Astrocyte (in vitro differentiated cells and primary cell): ENCODE data around the gene UGCG. TPM values are rescaled to one million over a fixed set of nuclear protein-coding genes. Genes with fewer than 3 reads are reported as not detected.

ENCODE experiments used
- DNase-seq: peaks from one replicate; pipeline ENCODE4 v3.0.0-alpha.2; 2010; ENCODE audit warnings: low read depth
- FAIRE-seq: peaks from 2 replicates; lab custom pipeline; 2011; peaks lifted over from hg19 to GRCh38; lab: Jason Lieb, UNC
- H2AFZ ChIP-seq: 2 replicates; pipeline ENCODE4 v1.6.0; 2012; ENCODE audit warnings: low read depth, low read length, inconsistent platforms
- H3K27ac ChIP-seq: 2 replicates; pipeline ENCODE4 v1.5.1; 2011; ENCODE audit warnings: low read depth, low read length, inconsistent platforms
- H3K27me3 ChIP-seq: 2 replicates; pipeline ENCODE4 v1.6.0; 2011; ENCODE audit warnings: low read length, inconsistent platforms; ENCODE audit not compliant: insufficient read depth
- H3K36me3 ChIP-seq: 2 replicates; pipeline ENCODE4 v1.5.1; 2011; ENCODE audit warnings: low read length, inconsistent platforms; ENCODE audit not compliant: insufficient read depth
- H3K4me1 ChIP-seq: 2 replicates; pipeline ENCODE4 v1.5.1; 2011; ENCODE audit warnings: low read length, inconsistent platforms; ENCODE audit not compliant: insufficient read depth
- H3K4me2 ChIP-seq: 2 replicates; pipeline ENCODE4 v1.6.0; 2012; ENCODE audit warnings: low read length, inconsistent platforms
- H3K4me3 ChIP-seq: 2 replicates; pipeline ENCODE4 v1.5.1; 2011; ENCODE audit warnings: low read depth, mild to moderate bottlenecking, low read length, inconsistent platforms; ENCODE audit not compliant: insufficient read depth
- H3K79me2 ChIP-seq: 2 replicates; pipeline ENCODE4 v1.6.0; 2012; ENCODE audit warnings: mild to moderate bottlenecking, low read length, inconsistent platforms; ENCODE audit not compliant: insufficient read depth
- H3K9ac ChIP-seq: 2 replicates; pipeline ENCODE4 v1.6.0; 2012; ENCODE audit warnings: mild to moderate bottlenecking, low read length, inconsistent platforms
- H3K9me3 ChIP-seq: 2 replicates; pipeline ENCODE4 v1.5.1; 2012; ENCODE audit warnings: low read depth, mild to moderate bottlenecking, low read length, inconsistent platforms; ENCODE audit not compliant: insufficient read depth
- H4K20me1 ChIP-seq: 2 replicates; pipeline ENCODE4 v1.6.0; 2012; ENCODE audit warnings: low read length, inconsistent platforms; ENCODE audit not compliant: insufficient read depth
- H3K27ac Mint-ChIP-seq: one replicate; pipeline ENCODE4 v1.8.0; 2021; ENCODE audit warnings: mild to moderate bottlenecking, mixed read lengths; ENCODE audit not compliant: unreplicated experiment
- H3K27me3 Mint-ChIP-seq: one replicate; pipeline ENCODE4 v1.8.0; 2021; ENCODE audit warnings: low read depth, mixed read lengths; ENCODE audit not compliant: unreplicated experiment
- H3K36me3 Mint-ChIP-seq: one replicate; pipeline ENCODE4 v1.8.0; 2021; ENCODE audit warnings: low read depth, mixed read lengths; ENCODE audit not compliant: unreplicated experiment
- H3K4me1 Mint-ChIP-seq: one replicate; pipeline ENCODE4 v1.8.0; 2021; ENCODE audit warnings: low read depth, mixed read lengths; ENCODE audit not compliant: unreplicated experiment
- H3K4me3 Mint-ChIP-seq: one replicate; pipeline ENCODE4 v1.8.0; 2021; ENCODE audit warnings: mild to moderate bottlenecking, moderate library complexity, mixed read lengths; ENCODE audit not compliant: unreplicated experiment
- H3K9me3 Mint-ChIP-seq: one replicate; pipeline ENCODE4 v1.8.0; 2021; ENCODE audit warnings: mild to moderate bottlenecking, mixed read lengths; ENCODE audit not compliant: unreplicated experiment
- EZH2 ChIP-seq: IDR thresholded peaks from 2 replicates; pipeline ENCODE4 v1.6.1; 2012; ENCODE audit warnings: mild to moderate bottlenecking, low read length, inconsistent platforms; ENCODE audit not compliant: insufficient read depth
- total RNA-seq: library from RNA; stranded (reverse); gene quantifications from 2 replicates; pipeline ENCODE4 v1.2.1, GENCODE V29; 2021
- TF ChIP-seq, protein P1 (sequence below): IDR thresholded peaks from 2 replicates; pipeline ENCODE4 v1.5.1; 2011; ENCODE audit warnings: low read depth, mild to moderate bottlenecking, inconsistent platforms, low read length, moderate library complexity; ENCODE audit not compliant: insufficient read depth

UGCG gene
- total RNA-seq, 1 donor from 2014 or later = 166 TPM

DNA sequence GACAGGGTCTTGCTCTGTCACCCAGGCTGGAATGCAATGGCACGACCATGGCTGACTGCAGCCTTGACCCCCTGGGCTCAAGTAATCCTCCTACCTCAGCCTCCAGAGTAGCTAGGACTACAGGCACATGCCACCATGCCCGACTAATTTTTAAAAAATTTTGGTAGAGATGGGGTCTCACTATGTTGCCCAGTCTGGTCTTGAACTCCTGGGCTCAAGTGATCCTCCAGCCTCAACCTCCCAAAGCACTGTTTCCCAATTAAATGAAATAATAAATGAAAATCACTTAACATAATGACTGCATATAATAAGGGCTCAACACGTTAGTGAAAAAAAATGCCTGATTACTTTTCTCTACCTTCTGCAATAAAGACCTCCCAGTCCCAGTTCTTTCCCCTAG lies 71.0 kb downstream of the UGCG start:
- H3K27me3 ChIP-seq = no peaks in the 10 kb centered on the region
- H3K4me1 Mint-ChIP-seq = peaks cover 20% of the 10 kb centered on the region
- H3K27me3 Mint-ChIP-seq = no peaks in the 10 kb centered on the region
- no peak overlapping the region for H3K9ac ChIP-seq
- peaks cover 3% of the 10 kb centered on the region for H3K36me3 Mint-ChIP-seq
- H3K4me3 ChIP-seq = no peak overlapping the region
- no peak for TF ChIP-seq EZH2
- TF ChIP-seq, protein P1, sequence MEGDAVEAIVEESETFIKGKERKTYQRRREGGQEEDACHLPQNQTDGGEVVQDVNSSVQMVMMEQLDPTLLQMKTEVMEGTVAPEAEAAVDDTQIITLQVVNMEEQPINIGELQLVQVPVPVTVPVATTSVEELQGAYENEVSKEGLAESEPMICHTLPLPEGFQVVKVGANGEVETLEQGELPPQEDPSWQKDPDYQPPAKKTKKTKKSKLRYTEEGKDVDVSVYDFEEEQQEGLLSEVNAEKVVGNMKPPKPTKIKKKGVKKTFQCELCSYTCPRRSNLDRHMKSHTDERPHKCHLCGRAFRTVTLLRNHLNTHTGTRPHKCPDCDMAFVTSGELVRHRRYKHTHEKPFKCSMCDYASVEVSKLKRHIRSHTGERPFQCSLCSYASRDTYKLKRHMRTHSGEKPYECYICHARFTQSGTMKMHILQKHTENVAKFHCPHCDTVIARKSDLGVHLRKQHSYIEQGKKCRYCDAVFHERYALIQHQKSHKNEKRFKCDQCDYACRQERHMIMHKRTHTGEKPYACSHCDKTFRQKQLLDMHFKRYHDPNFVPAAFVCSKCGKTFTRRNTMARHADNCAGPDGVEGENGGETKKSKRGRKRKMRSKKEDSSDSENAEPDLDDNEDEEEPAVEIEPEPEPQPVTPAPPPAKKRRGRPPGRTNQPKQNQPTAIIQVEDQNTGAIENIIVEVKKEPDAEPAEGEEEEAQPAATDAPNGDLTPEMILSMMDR = no peak
- no peak overlapping the region for H3K4me2 ChIP-seq
- no peaks in the 10 kb centered on the region for H3K36me3 ChIP-seq
- DNase-seq = no peak
- H4K20me1 ChIP-seq = no peaks in the 10 kb centered on the region
- no peak overlapping the region for H3K27ac ChIP-seq
- peaks cover 6% of the 10 kb centered on the region for H3K4me1 ChIP-seq
- H3K27ac Mint-ChIP-seq = no peak overlapping the region
- FAIRE-seq = no peak
- H3K9me3 Mint-ChIP-seq = peaks cover 6% of the 10 kb centered on the region
- H3K4me3 Mint-ChIP-seq = no peak overlapping the region
- no peaks in the 10 kb centered on the region for H3K9me3 ChIP-seq
- no peaks in the 10 kb centered on the region for H3K79me2 ChIP-seq
- H2AFZ ChIP-seq = no peak overlapping the region

DNA sequence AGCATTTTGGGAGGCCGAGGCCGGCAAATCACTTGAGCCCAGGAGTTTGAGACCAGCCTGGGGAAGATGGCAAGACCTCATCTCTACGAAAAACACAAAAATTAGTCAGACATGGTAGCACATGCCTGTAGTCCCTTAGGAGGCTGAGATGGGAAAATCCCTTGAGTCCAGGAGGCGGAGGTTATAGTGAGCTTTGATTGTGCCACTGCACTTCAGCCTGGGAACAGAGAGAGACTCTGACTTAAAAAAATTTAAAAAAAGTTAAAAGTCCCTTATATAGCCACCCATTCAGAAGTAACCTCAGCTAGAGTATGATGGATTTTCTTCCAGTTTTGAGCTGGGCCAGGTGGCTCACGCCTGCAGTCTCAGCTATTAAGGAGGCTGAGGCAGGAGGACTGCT lies 72.4 kb downstream of the UGCG start:
- no peaks in the 10 kb centered on the region for H3K27me3 Mint-ChIP-seq
- no peaks in the 10 kb centered on the region for H3K36me3 Mint-ChIP-seq
- no peaks in the 10 kb centered on the region for H4K20me1 ChIP-seq
- TF ChIP-seq, protein P1 = no peak
- no peak for TF ChIP-seq EZH2
- FAIRE-seq (no peak), DNase-seq (no peak)
- H3K27ac Mint-ChIP-seq = no peak overlapping the region
- no peak overlapping the region for H3K27ac ChIP-seq
- no peak overlapping the region for H3K4me2 ChIP-seq
- peaks cover 6% of the 10 kb centered on the region for H3K4me1 ChIP-seq
- no peak overlapping the region for H3K4me3 Mint-ChIP-seq
- H3K79me2 ChIP-seq = no peaks in the 10 kb centered on the region
- H3K36me3 ChIP-seq = no peaks in the 10 kb centered on the region
- no peak overlapping the region for H3K9ac ChIP-seq
- no peak overlapping the region for H3K4me3 ChIP-seq
- peaks cover 3% of the 10 kb centered on the region for H3K9me3 Mint-ChIP-seq
- no peaks in the 10 kb centered on the region for H3K27me3 ChIP-seq
- H3K4me1 Mint-ChIP-seq = peaks cover 20% of the 10 kb centered on the region
- no peaks in the 10 kb centered on the region for H3K9me3 ChIP-seq
- H2AFZ ChIP-seq = no peak overlapping the region

DNA sequence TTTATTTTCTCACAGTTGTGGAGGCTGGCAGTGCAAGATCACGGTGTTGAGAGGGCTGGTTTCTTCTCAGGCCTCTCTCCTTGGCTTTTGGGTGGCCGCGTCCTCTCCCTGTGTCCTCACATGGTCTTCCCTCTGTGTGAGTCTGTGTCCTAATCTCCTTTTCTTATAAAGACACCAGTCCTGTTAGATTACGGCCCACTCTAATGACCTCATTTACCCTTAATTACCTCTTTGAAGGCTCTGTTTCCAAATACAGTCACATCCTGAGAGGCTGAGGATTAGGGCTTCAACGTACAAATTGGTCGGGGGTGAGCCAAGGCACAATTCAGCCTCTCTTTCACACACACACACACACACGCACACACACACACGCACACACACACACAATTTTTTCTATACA lies 73.0 kb downstream of the UGCG start:
- Histone ChIP-seq H3K4me2 (no peak overlapping the region), H3K9ac (no peak overlapping the region), H3K4me3 (no peak overlapping the region), H3K9me3 (no peaks in the 10 kb centered on the region), H3K4me1 (peaks cover 6% of the 10 kb centered on the region), H2AFZ (no peak overlapping the region), H3K36me3 (no peaks in the 10 kb centered on the region), H3K27me3 (no peaks in the 10 kb centered on the region), H3K27ac (no peak overlapping the region), H3K79me2 (no peaks in the 10 kb centered on the region), H4K20me1 (no peaks in the 10 kb centered on the region)
- H3K4me3 Mint-ChIP-seq = no peak overlapping the region
- TF ChIP-seq EZH2 = no peak
- TF ChIP-seq, protein P1 = no peak
- FAIRE-seq (no peak), DNase-seq (no peak)
- H3K27ac Mint-ChIP-seq = no peak overlapping the region
- no peaks in the 10 kb centered on the region for H3K36me3 Mint-ChIP-seq
- peaks cover 3% of the 10 kb centered on the region for H3K9me3 Mint-ChIP-seq
- peaks cover under 1% of the 10 kb centered on the region for H3K27me3 Mint-ChIP-seq
- H3K4me1 Mint-ChIP-seq = peaks cover 22% of the 10 kb centered on the region
